SK-N-SH (cell line): Measurements from ENCODE around the gene GTPBP4. TPM values are rescaled to one million over a fixed set of nuclear protein-coding genes. Genes with fewer than 3 reads are reported as not detected.

ENCODE experiments used
- CTCF ChIA-PET: fragments of 300-600, 350-600 bp; formaldehyde crosslinking; extraction: SDS; loops from one replicate; lab custom pipeline; 2021; lab: Yijun Ruan, JAX
- POLR2A ChIA-PET: fragments of 350-600 bp; sonication (Branson Sonifier 250); formaldehyde crosslinking; extraction: SDS; loops from one replicate; lab custom pipeline; 2020; ENCODE audit warnings: antibody characterized with exemption, inconsistent platforms; lab: Yijun Ruan, JAX
- DNase-seq: peaks from one replicate; pipeline ENCODE4 v3.0.0; 2012
- H2AFZ ChIP-seq: fragments of 200-600 bp; sonication (generic); 2 replicates; pipeline ENCODE4 v1.8.1; 2016; ENCODE audit warnings: antibody characterized with exemption, mild to moderate bottlenecking, low read depth
- H3F3A ChIP-seq: fragments of 200-600 bp; sonication (generic); replicated peaks from 2 replicates; pipeline ENCODE3; 2016; ENCODE audit warnings: antibody characterized with exemption, mild to moderate bottlenecking; ENCODE audit not compliant: insufficient read depth
- H3K27ac ChIP-seq, 2 experiments: fragments of 200-500 bp in 1 of 2; fragments of 200-600 bp in 1 of 2; sonication (Bioruptor generic) in 1 of 2; sonication (generic), shearing (Covaris generic) in 1 of 2; 2 replicates each; pipeline versions ENCODE4 v1.5.1 to v1.6.1; 2014 to 2016; ENCODE audit warnings: low read depth in 2 of 2, inconsistent platforms in 1 of 2, low read length in 1 of 2, mild to moderate bottlenecking in 1 of 2, mixed read lengths in 1 of 2
- H3K27me3 ChIP-seq: fragments of 200-600 bp; sonication (generic), shearing (Covaris generic); 2 replicates; pipeline ENCODE4 v1.6.1; 2016; ENCODE audit warnings: mixed run types; ENCODE audit not compliant: insufficient read depth
- H3K36me3 ChIP-seq, 2 experiments: fragments of 200-500 bp in 1 of 2; fragments of 200-600 bp in 1 of 2; sonication (Bioruptor generic) in 1 of 2; sonication (generic) in 1 of 2; replicated peaks in 1 of 2; 2 replicates each; pipeline versions ENCODE3 to v1.5.1; 2014 to 2016; ENCODE audit warnings: low read length in 1 of 2, mild to moderate bottlenecking in 1 of 2; ENCODE audit not compliant: insufficient read depth in 2 of 2, control insufficient read depth in 1 of 2
- H3K4me1 ChIP-seq, 2 experiments: fragments of 200-500 bp in 1 of 2; fragments of 200-600 bp in 1 of 2; sonication (Bioruptor generic) in 1 of 2; sonication (generic), shearing (Covaris generic) in 1 of 2; 2 replicates each; pipeline versions ENCODE4 v1.5.1 to v1.6.1; 2014 to 2016; ENCODE audit warnings: low read depth in 1 of 2, low read length in 1 of 2, mixed run types in 1 of 2; ENCODE audit not compliant: insufficient read depth in 2 of 2, control insufficient read depth in 1 of 2
- H3K4me2 ChIP-seq: fragments of 200-600 bp; sonication (generic), shearing (Covaris generic); 2 replicates; pipeline ENCODE4 v1.6.1; 2017; ENCODE audit warnings: mixed run types
- H3K4me3 ChIP-seq, 2 experiments: fragments of 200-500 bp in 1 of 2; fragments of 200-600 bp in 1 of 2; sonication (Bioruptor generic) in 1 of 2; sonication (generic), shearing (Covaris generic) in 1 of 2; 2 replicates each; pipeline versions ENCODE4 v1.5.1 to v1.8.1; 2014 to 2016; ENCODE audit warnings: low read depth in 2 of 2, inconsistent platforms in 1 of 2, low read length in 1 of 2, mild to moderate bottlenecking in 1 of 2, mixed read lengths in 1 of 2, moderate library complexity in 1 of 2
- H3K79me2 ChIP-seq: fragments of 200-600 bp; sonication (generic); 2 replicates; pipeline ENCODE4 v1.8.1; 2017; ENCODE audit warnings: mild to moderate bottlenecking; ENCODE audit not compliant: insufficient read depth
- H3K9ac ChIP-seq: fragments of 200-600 bp; sonication (generic); 2 replicates; pipeline ENCODE4 v1.6.1; 2017; ENCODE audit warnings: mixed run types
- H3K9me2 ChIP-seq: fragments of 200-600 bp; sonication (generic); 2 replicates; pipeline ENCODE4 v1.6.1; 2017; ENCODE audit warnings: mixed run types
- H3K9me3 ChIP-seq: fragments of 200-600 bp; sonication (generic); 2 replicates; pipeline ENCODE4 v1.6.1; 2017; ENCODE audit warnings: mixed run types, mild to moderate bottlenecking, moderate library complexity
- H4K20me1 ChIP-seq: fragments of 200-600 bp; sonication (generic); 2 replicates; pipeline ENCODE4 v1.6.1; 2017; ENCODE audit warnings: mild to moderate bottlenecking, mixed run types; ENCODE audit not compliant: insufficient read depth
- FOXJ3 ChIP-seq: sonication (generic); formaldehyde crosslinking; IDR thresholded peaks from 2 replicates; pipeline ENCODE4 v1.5.1; 2020; ENCODE audit warnings: mild to moderate bottlenecking, missing genetic modification reagents
- GATA2 ChIP-seq: sonication (generic); formaldehyde crosslinking; IDR thresholded peaks from 2 replicates; pipeline ENCODE4 v1.5.0; 2020; ENCODE audit warnings: mild to moderate bottlenecking, missing genetic modification reagents
- TCF12 ChIP-seq: IDR thresholded peaks from 2 replicates; pipeline ENCODE4 v1.4.0; 2012
- TEAD4 ChIP-seq: IDR thresholded peaks from 2 replicates; pipeline ENCODE4 v1.4.0; 2012; ENCODE audit warnings: mild to moderate bottlenecking, borderline replicate concordance; ENCODE audit not compliant: insufficient read depth
- YY1 ChIP-seq: IDR thresholded peaks from 2 replicates; pipeline ENCODE4 v1.4.0; 2012; ENCODE audit warnings: low read depth, mild to moderate bottlenecking
- WGBS: methylation state at CpG from one replicate; pipeline ENCODE4 v1.1.6; 2017; ENCODE audit warnings: low lambda C conversion rate; 5-methylcytosine and 5-hydroxymethylcytosine counted together
- polyA plus RNA-seq, 3 experiments: library from polyadenylated mRNA; depleted of rRNA; stranded (reverse); fragments of >200 nt; gene quantifications; 2 replicates each; pipeline ENCODE4 v1.2.3, GENCODE V29; 2012
- TF ChIP-seq, protein P1 (sequence below): fragments of 200-600 bp; sonication (generic); IDR thresholded peaks from 2 replicates; pipeline ENCODE4 v1.6.1; 2017; ENCODE audit warnings: antibody characterized with exemption, mild to moderate bottlenecking, moderate library complexity
- TF ChIP-seq, protein P2 (sequence below): fragments of 150-350 bp; IDR thresholded peaks from 2 replicates; pipeline ENCODE4 v1.6.1; 2016; ENCODE audit warnings: mild to moderate bottlenecking, low read depth, low read length
- TF ChIP-seq, protein P3 (sequence below): IDR thresholded peaks from 2 replicates; pipeline ENCODE4 v1.4.0; 2012; ENCODE audit warnings: low read depth, borderline replicate concordance
- TF ChIP-seq, protein P4 (sequence below): IDR thresholded peaks from 2 replicates; pipeline ENCODE4; 2012

The GTPBP4 gene
- polyA plus RNA-seq, 1 of the 3 experiments (the other 2 are of a cell fraction): 36.6 TPM

DNA sequence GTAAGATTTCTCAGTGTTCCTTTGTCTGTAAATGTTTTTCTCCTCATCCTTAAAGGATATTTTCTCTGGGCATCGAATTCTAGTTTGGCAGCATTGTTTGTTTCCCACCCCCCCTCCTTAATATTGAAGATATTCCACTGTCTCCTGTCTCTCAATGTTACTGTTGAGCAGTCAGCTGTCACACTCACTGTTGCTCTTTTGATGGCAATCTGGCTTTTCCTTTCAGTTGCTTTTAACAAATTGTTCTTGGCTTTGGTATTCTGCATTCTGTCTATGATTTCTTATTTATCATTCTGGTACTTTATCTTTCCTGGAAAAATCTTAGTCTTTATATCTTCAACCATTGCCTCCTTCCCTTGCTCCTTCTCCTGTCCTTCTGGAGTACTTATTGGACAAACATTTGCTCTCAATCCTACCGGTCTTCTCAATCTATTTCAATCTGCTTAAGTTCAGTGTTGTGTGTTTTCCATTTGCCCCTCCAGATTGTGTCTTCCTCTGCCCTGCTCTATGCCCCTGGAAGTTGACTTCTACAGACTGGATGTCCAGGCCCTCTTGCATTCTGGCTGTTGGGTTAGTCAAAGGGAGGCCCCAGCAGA lies 9.3 kb upstream of the GTPBP4 start:
- DNase-seq: no peak
- H3K27ac ChIP-seq: no peak overlapping the region
- H3K9me2 ChIP-seq: no peaks in the 10 kb centered on the region

More for the DNA sequence above, 9.3 kb upstream of the GTPBP4 start:
- Histone ChIP-seq H3K9me3 (peaks cover 8% of the 10 kb centered on the region), H3K4me3 (no peak overlapping the region), H3K36me3 (peaks cover 0 to 6% of the 10 kb centered on the region in 2 experiments), H3F3A (peaks cover 12% of the 10 kb centered on the region), H3K4me2 (no peak overlapping the region), H3K27me3 (no peaks in the 10 kb centered on the region), H3K79me2 (0 out of 2 replicates have a peak, but pooled peaks cover 6% of the 10 kb centered on the region), H3K4me1 (no peaks in the 10 kb centered on the region; a peak in 1 of 4 replicates), H4K20me1 (no peaks in the 10 kb centered on the region), H3K9ac (no peak overlapping the region), H2AFZ (no peak overlapping the region)
- ChIA-PET POLR2A (no interaction called here), CTCF (no interaction called here)
- TF ChIP-seq FOXJ3 (CRISPR knock-in tag) (no peak), YY1 (no peak), TCF12 (no peak), GATA2 (CRISPR knock-in tag) (no peak), TEAD4 (no peak)
- TF ChIP-seq, protein P1, sequence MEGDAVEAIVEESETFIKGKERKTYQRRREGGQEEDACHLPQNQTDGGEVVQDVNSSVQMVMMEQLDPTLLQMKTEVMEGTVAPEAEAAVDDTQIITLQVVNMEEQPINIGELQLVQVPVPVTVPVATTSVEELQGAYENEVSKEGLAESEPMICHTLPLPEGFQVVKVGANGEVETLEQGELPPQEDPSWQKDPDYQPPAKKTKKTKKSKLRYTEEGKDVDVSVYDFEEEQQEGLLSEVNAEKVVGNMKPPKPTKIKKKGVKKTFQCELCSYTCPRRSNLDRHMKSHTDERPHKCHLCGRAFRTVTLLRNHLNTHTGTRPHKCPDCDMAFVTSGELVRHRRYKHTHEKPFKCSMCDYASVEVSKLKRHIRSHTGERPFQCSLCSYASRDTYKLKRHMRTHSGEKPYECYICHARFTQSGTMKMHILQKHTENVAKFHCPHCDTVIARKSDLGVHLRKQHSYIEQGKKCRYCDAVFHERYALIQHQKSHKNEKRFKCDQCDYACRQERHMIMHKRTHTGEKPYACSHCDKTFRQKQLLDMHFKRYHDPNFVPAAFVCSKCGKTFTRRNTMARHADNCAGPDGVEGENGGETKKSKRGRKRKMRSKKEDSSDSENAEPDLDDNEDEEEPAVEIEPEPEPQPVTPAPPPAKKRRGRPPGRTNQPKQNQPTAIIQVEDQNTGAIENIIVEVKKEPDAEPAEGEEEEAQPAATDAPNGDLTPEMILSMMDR: no peak
- TF ChIP-seq, protein P2, sequence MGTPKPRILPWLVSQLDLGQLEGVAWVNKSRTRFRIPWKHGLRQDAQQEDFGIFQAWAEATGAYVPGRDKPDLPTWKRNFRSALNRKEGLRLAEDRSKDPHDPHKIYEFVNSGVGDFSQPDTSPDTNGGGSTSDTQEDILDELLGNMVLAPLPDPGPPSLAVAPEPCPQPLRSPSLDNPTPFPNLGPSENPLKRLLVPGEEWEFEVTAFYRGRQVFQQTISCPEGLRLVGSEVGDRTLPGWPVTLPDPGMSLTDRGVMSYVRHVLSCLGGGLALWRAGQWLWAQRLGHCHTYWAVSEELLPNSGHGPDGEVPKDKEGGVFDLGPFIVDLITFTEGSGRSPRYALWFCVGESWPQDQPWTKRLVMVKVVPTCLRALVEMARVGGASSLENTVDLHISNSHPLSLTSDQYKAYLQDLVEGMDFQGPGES: no peak
- TF ChIP-seq, protein P3, sequence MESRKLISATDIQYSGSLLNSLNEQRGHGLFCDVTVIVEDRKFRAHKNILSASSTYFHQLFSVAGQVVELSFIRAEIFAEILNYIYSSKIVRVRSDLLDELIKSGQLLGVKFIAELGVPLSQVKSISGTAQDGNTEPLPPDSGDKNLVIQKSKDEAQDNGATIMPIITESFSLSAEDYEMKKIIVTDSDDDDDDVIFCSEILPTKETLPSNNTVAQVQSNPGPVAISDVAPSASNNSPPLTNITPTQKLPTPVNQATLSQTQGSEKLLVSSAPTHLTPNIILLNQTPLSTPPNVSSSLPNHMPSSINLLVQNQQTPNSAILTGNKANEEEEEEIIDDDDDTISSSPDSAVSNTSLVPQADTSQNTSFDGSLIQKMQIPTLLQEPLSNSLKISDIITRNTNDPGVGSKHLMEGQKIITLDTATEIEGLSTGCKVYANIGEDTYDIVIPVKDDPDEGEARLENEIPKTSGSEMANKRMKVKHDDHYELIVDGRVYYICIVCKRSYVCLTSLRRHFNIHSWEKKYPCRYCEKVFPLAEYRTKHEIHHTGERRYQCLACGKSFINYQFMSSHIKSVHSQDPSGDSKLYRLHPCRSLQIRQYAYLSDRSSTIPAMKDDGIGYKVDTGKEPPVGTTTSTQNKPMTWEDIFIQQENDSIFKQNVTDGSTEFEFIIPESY: no peak
- TF ChIP-seq, protein P4, sequence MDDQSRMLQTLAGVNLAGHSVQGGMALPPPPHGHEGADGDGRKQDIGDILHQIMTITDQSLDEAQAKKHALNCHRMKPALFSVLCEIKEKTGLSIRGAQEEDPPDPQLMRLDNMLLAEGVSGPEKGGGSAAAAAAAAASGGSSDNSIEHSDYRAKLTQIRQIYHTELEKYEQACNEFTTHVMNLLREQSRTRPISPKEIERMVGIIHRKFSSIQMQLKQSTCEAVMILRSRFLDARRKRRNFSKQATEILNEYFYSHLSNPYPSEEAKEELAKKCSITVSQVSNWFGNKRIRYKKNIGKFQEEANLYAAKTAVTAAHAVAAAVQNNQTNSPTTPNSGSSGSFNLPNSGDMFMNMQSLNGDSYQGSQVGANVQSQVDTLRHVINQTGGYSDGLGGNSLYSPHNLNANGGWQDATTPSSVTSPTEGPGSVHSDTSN: no peak
- 36% methylated on average over 2 of the region's 2 CpGs for WGBS
